CD8-positive, alpha-beta memory T cell (primary cell): ENCODE results near the gene PPFIA2. TPM values are rescaled to one million over a fixed set of nuclear protein-coding genes. Genes with fewer than 3 reads are reported as not detected.

Experiments used
- CTCF ChIA-PET: fragments of 350-600 bp; sonication (Branson Sonifier 250); formaldehyde crosslinking; loops from one replicate; lab custom pipeline; 2021; ENCODE audit warnings: antibody characterized with exemption; lab: Charles Lee
- POLR2A ChIA-PET: fragments of 350-600 bp; sonication (Branson Sonifier 250); formaldehyde crosslinking; loops from one replicate; lab custom pipeline; 2021; ENCODE audit warnings: antibody characterized with exemption; lab: Charles Lee
- DNase-seq, 5 donors: peaks; one replicate each; pipeline versions ENCODE4 v3.0.0 to v3.0.0-alpha.2; 2020 to 2022; ENCODE audit warnings: mixed read lengths in 1 of 5
- H3K27ac ChIP-seq: one replicate; pipeline ENCODE4 v1.7.0; 2013; ENCODE audit warnings: low read depth, mild to moderate bottlenecking, low read length, moderate library complexity
- H3K27me3 ChIP-seq: 2 replicates; pipeline ENCODE4 v1.7.0; 2013; ENCODE audit warnings: low read length, mild to moderate bottlenecking; ENCODE audit not compliant: insufficient read depth, poor library complexity, severe bottlenecking
- H3K36me3 ChIP-seq: 2 replicates; pipeline ENCODE4 v1.7.0; 2013; ENCODE audit warnings: mild to moderate bottlenecking, low read length, moderate library complexity; ENCODE audit not compliant: insufficient read depth
- H3K4me1 ChIP-seq: 2 replicates; pipeline ENCODE4 v1.7.0; 2013; ENCODE audit warnings: mild to moderate bottlenecking, low read length, moderate library complexity; ENCODE audit not compliant: insufficient read depth
- H3K4me3 ChIP-seq: 2 replicates; pipeline ENCODE4 v1.7.0; 2013; ENCODE audit warnings: mild to moderate bottlenecking, low read length
- H3K9me3 ChIP-seq: 2 replicates; pipeline ENCODE4 v1.7.0; 2013; ENCODE audit warnings: mild to moderate bottlenecking, low read length
- H3K27ac Mint-ChIP-seq, 8 donors: one replicate each; pipeline ENCODE4 v1.8.0; 2020 to 2021; ENCODE audit warnings: mixed read lengths in 8 of 8, mild to moderate bottlenecking in 6 of 8, inconsistent platforms in 3 of 8, moderate library complexity in 3 of 8
- H3K27me3 Mint-ChIP-seq, 2 donors: one replicate each; pipeline ENCODE4 v1.8.0; 2020 to 2021; ENCODE audit warnings: mixed read lengths in 2 of 2, mild to moderate bottlenecking in 1 of 2, moderate library complexity in 1 of 2
- H3K36me3 Mint-ChIP-seq, 3 donors: one replicate each; pipeline ENCODE4 v1.8.0; 2020 to 2021; ENCODE audit warnings: mixed read lengths in 3 of 3, inconsistent platforms in 1 of 3, mild to moderate bottlenecking in 1 of 3
- H3K4me1 Mint-ChIP-seq, 3 donors: one replicate each; pipeline ENCODE4 v1.8.0; 2020 to 2021; ENCODE audit warnings: mixed read lengths in 3 of 3, inconsistent platforms in 1 of 3, mild to moderate bottlenecking in 1 of 3
- H3K4me3 Mint-ChIP-seq, 7 donors: one replicate each; pipeline ENCODE4 v1.8.0; 2020 to 2021; ENCODE audit warnings: mixed read lengths in 7 of 7, mild to moderate bottlenecking in 6 of 7, moderate library complexity in 4 of 7, inconsistent platforms in 2 of 7
- H3K9me3 Mint-ChIP-seq, 5 donors: one replicate each; pipeline ENCODE4 v1.8.0; 2020 to 2022; ENCODE audit warnings: mixed read lengths in 5 of 5, mild to moderate bottlenecking in 3 of 5, moderate library complexity in 2 of 5, inconsistent platforms in 1 of 5
- polyA plus RNA-seq: library from polyadenylated mRNA; unstranded; fragments of 300-500 nt; fragmentation: Illumina TruSeq; gene quantifications from one replicate; pipeline ENCODE4 v1.2.3, GENCODE V29; 2021
- total RNA-seq, 2 experiments: library from RNA; stranded (reverse); gene quantifications; one replicate each; pipeline ENCODE4 v1.2.3, GENCODE V29; 2021

Gene PPFIA2
- total and polyA plus RNA-seq, 3 experiments from 2014 or later, result not detected

DNA sequence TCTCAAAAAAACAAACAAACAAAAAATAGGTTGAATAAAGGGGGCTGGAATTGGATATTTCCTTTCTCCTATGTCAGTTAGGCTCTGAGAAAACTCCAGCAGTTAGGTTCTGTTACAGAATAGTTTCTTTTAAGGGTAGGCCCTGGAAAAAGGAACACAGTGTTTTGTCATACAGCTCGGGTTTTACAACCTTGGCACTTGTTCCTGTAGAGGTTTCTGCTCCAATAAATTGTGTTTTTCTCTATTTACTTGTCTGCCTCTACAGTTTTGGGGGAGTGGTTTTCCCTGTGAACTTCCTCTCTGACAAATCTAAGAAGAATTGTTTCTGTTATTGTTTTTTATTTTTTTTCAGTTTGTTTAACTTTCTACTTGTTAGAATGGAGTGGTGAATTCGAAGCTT is 513.7 kb downstream of the PPFIA2 start:
- H3K9me3 ChIP-seq, result no peaks in the 10 kb centered on the region
- no peaks in the 10 kb centered on the region for H3K27me3 ChIP-seq
- no peak overlapping the region for H3K27ac ChIP-seq
- CTCF ChIA-PET, result no interaction called here
- no peaks in the 10 kb centered on the region for H3K36me3 ChIP-seq
- DNase-seq, result no peak
- POLR2A ChIA-PET, result no interaction called here
- Mint-ChIP-seq H3K36me3 (no peaks in the 10 kb centered on the region), H3K9me3 (peaks cover 1 to 35% (median 5%) of the 10 kb centered on the region in 5 donors), H3K27ac (no peak overlapping the region), H3K4me3 (no peak overlapping the region), H3K4me1 (no peaks in the 10 kb centered on the region), H3K27me3 (no peaks in the 10 kb centered on the region)
- no peak overlapping the region for H3K4me3 ChIP-seq
- no peaks in the 10 kb centered on the region for H3K4me1 ChIP-seq

GRCh38 chr12:81231574-81232368 is 527.4 kb downstream of the PPFIA2 start:
- H3K27me3 ChIP-seq, result no peaks in the 10 kb centered on the region
- H3K27ac ChIP-seq, result no peak overlapping the region
- no peaks in the 10 kb centered on the region for H3K9me3 ChIP-seq
- Mint-ChIP-seq H3K4me1 (no peaks in the 10 kb centered on the region), H3K4me3 (no peak overlapping the region), H3K27ac (no peak overlapping the region), H3K27me3 (no peaks in the 10 kb centered on the region), H3K9me3 (peaks cover 0 to 13% (median 3%) of the 10 kb centered on the region in 5 donors), H3K36me3 (no peaks in the 10 kb centered on the region)
- CTCF ChIA-PET, result no interaction called here
- no peaks in the 10 kb centered on the region for H3K4me1 ChIP-seq
- no peak for DNase-seq
- POLR2A ChIA-PET, result no interaction called here
- H3K36me3 ChIP-seq, result no peaks in the 10 kb centered on the region
- no peak overlapping the region for H3K4me3 ChIP-seq

GRCh38 chr12:81229759-81230158 is 529.4 kb downstream of the PPFIA2 start:
- H3K4me3 ChIP-seq, result no peak overlapping the region
- no peaks in the 10 kb centered on the region for H3K27me3 ChIP-seq
- POLR2A ChIA-PET, result no interaction called here
- DNase-seq, result no peak
- CTCF ChIA-PET, result no interaction called here
- H3K27me3 Mint-ChIP-seq, result no peaks in the 10 kb centered on the region
- H3K9me3 ChIP-seq, result no peaks in the 10 kb centered on the region
- H3K9me3 Mint-ChIP-seq, result peaks cover 0 to 9% (median 4%) of the 10 kb centered on the region in 5 donors
- H3K36me3 ChIP-seq, result no peaks in the 10 kb centered on the region
- no peaks in the 10 kb centered on the region for H3K36me3 Mint-ChIP-seq
- H3K27ac ChIP-seq, result no peak overlapping the region
- H3K4me1 Mint-ChIP-seq, result no peaks in the 10 kb centered on the region
- no peak overlapping the region for H3K27ac Mint-ChIP-seq
- no peaks in the 10 kb centered on the region for H3K4me1 ChIP-seq
- no peak overlapping the region for H3K4me3 Mint-ChIP-seq

- DNase-seq, result no peak
- ChIA-PET POLR2A (no interaction called here), CTCF (no interaction called here)
- H3K9me3 ChIP-seq, result no peaks in the 10 kb centered on the region
- no peak overlapping the region for H3K27ac ChIP-seq
- Mint-ChIP-seq H3K27me3 (no peaks in the 10 kb centered on the region), H3K4me1 (no peaks in the 10 kb centered on the region), H3K4me3 (no peak overlapping the region), H3K36me3 (no peaks in the 10 kb centered on the region), H3K9me3 (peaks cover 0 to 17% (median 2%) of the 10 kb centered on the region in 5 donors), H3K27ac (no peak overlapping the region)
- H3K36me3 ChIP-seq, result no peaks in the 10 kb centered on the region
- H3K27me3 ChIP-seq, result no peaks in the 10 kb centered on the region
- H3K4me1 ChIP-seq, result no peaks in the 10 kb centered on the region
- no peak overlapping the region for H3K4me3 ChIP-seq
These were observed 534.5 kb downstream of the PPFIA2 start for GRCh38 chr12:81224626-81225025.

DNA sequence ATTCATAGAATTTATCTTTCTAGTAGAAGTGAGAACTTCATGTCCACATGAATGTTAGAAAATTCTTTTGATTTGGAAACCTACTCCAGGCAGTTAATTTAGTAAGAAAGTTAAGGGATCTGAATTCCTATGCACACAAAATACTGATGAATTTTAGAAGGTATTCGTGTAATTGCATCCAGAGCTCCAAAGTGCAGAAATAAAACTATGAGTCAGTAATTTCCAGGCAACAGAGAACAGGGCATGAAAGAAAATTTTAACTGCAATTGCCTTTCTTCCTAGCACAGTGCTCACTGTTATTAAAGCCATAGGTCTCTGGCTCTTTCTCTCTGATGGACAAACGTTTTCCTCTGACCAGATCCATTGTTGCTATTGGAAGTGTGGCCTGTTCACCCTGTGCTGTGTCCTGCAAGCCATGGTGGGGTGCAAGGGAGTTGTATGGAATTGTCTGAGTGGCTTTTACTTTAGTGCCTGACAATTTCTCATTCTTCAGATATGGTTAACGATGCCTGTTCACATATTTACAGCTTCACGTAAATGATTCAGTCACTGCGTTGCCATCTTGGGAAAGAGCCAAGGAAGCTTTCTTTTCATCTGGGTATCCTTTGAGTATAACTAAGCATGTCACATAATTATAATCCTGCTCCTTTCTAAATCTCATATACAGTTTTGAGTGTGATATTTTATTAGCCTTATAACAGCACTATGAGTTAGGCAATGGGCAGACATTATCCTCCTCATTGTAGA is 536.1 kb downstream of the PPFIA2 start:
- H3K27me3 Mint-ChIP-seq, result no peaks in the 10 kb centered on the region
- no peaks in the 10 kb centered on the region for H3K4me1 ChIP-seq
- no peaks in the 10 kb centered on the region for H3K4me1 Mint-ChIP-seq

DNA sequence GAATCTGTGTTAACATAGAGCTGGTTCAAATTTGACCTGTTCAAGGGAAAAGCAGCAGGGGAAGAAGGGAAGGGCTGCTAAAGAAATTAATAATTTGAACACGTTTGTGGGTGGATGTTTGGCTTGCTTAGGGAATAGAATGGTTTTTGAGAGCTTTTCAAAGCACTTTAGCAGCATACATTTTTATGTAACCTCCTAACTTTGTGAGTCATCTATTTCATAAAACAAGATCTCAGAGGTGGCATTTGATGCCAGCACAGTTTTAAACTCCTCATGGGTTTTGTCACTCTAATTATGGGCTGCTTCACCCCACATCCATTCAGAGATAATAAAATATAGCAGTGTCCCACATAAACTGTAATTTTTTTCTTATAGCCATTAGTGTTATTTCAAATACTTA is 537.5 kb downstream of the PPFIA2 start:
- no peak overlapping the region for H3K4me3 Mint-ChIP-seq
- no peaks in the 10 kb centered on the region for H3K9me3 ChIP-seq

More for the DNA sequence above, 536.1 kb downstream of the PPFIA2 start:
- Mint-ChIP-seq H3K27ac (no peak overlapping the region), H3K36me3 (no peaks in the 10 kb centered on the region), H3K4me3 (no peak overlapping the region), H3K9me3 (peaks cover 0 to 20% (median 2%) of the 10 kb centered on the region in 5 donors)
- DNase-seq, result no peak
- Histone ChIP-seq H3K36me3 (no peaks in the 10 kb centered on the region), H3K9me3 (no peaks in the 10 kb centered on the region), H3K27me3 (no peaks in the 10 kb centered on the region), H3K4me3 (no peak overlapping the region), H3K27ac (no peak overlapping the region)
- ChIA-PET POLR2A (no interaction called here), CTCF (no interaction called here)

GRCh38 chr12:81216739-81217138 is 542.4 kb downstream of the PPFIA2 start:
- peaks cover 0 to 2% (median 0%) of the 10 kb centered on the region in 3 donors for H3K36me3 Mint-ChIP-seq
- H3K9me3 Mint-ChIP-seq, result peaks cover 0 to 25% (median 7%) of the 10 kb centered on the region in 5 donors
- CTCF ChIA-PET, result no interaction called here
- H3K4me1 Mint-ChIP-seq, result no peaks in the 10 kb centered on the region
- POLR2A ChIA-PET, result no interaction called here
- H3K4me3 ChIP-seq, result no peak overlapping the region
- no peak overlapping the region for H3K27ac Mint-ChIP-seq
- no peaks in the 10 kb centered on the region for H3K9me3 ChIP-seq
- no peak overlapping the region for H3K4me3 Mint-ChIP-seq
- no peaks in the 10 kb centered on the region for H3K27me3 Mint-ChIP-seq
- no peak overlapping the region for H3K27ac ChIP-seq
- no peaks in the 10 kb centered on the region for H3K27me3 ChIP-seq
- DNase-seq, result no peak
- H3K36me3 ChIP-seq, result no peaks in the 10 kb centered on the region
- no peaks in the 10 kb centered on the region for H3K4me1 ChIP-seq

More for the DNA sequence above, 537.5 kb downstream of the PPFIA2 start:
- Histone ChIP-seq H3K36me3 (no peaks in the 10 kb centered on the region), H3K27me3 (no peaks in the 10 kb centered on the region), H3K4me3 (no peak overlapping the region), H3K4me1 (no peaks in the 10 kb centered on the region), H3K27ac (no peak overlapping the region)
- no peak overlapping the region for H3K27ac Mint-ChIP-seq
- H3K27me3 Mint-ChIP-seq, result no peaks in the 10 kb centered on the region
- H3K36me3 Mint-ChIP-seq, result no peaks in the 10 kb centered on the region
- ChIA-PET POLR2A (no interaction called here), CTCF (interaction anchor here (0.6 kb wide), 1 partner anchor 339 kb away, joined by 3 read pairs; no protein-coding TSS in a partner anchor)
- DNase-seq, result no peak
- no peaks in the 10 kb centered on the region for H3K4me1 Mint-ChIP-seq
- peaks cover 0 to 22% (median 2%) of the 10 kb centered on the region in 5 donors for H3K9me3 Mint-ChIP-seq

DNA sequence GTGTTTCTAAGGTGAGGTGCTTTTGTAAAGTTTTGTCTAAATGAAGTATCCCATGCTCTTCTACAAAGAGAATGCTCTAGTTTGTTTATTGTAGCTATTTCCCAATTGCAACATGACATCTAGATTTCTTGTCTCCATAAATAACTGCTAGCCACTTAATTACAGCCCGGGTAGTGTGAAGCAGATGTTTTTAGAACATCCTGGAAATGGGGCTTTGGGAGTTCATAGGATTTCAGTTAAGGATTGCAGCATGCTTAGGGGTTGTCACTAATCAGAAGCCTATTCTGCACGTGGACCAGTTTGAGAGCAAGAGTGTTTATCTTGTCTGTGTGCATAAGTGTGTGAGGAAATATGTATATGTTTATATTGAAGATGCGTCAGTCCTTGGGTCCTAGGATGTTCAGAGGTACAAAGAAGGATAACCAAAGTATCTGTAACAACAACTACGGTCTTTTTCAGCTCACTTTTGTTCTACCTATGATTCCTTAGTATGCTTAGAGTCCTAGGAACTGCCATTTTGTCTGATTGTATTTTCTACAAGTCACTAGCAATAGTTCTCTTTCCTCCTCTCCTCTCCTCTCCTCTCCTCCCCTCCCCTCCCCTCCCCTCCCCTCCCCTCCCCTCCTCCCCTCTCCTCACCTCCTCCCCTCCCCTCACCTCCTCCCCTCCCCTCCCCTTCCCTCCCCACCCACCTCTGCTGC is 546.0 kb downstream of the PPFIA2 start:
- peaks cover 0 to 2% (median 0%) of the 10 kb centered on the region in 3 donors for H3K36me3 Mint-ChIP-seq
- H3K27me3 Mint-ChIP-seq, result no peaks in the 10 kb centered on the region
- Histone ChIP-seq H3K27me3 (no peaks in the 10 kb centered on the region), H3K27ac (no peak overlapping the region), H3K4me1 (no peaks in the 10 kb centered on the region), H3K36me3 (no peaks in the 10 kb centered on the region), H3K4me3 (no peak overlapping the region), H3K9me3 (no peaks in the 10 kb centered on the region)
- ChIA-PET CTCF (no interaction called here), POLR2A (no interaction called here)
- no peak overlapping the region for H3K4me3 Mint-ChIP-seq
- no peak overlapping the region for H3K27ac Mint-ChIP-seq
- no peaks in the 10 kb centered on the region for H3K4me1 Mint-ChIP-seq
- H3K9me3 Mint-ChIP-seq, result peaks cover 0 to 27% (median 9%) of the 10 kb centered on the region in 5 donors
- no peak for DNase-seq
